ENCODE measurements around the gene CASP6.

DNA sequence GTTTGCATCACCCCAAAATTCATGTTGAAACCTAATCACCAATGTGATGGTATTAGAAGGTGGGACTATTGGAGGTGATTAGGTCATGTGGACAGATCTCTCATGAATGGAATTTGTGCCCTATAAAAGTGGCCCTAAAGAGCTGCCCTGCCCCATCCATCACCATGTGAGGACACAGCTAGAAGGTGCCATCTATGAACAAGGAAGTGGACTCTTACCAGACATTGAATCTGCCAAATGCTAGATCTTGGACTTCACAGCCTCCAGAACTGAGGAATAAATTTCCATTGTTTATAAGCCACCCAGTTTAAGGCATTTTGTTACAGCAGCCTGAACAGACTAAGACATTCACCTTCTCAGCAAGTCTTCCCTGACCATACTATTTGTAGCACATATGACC is 19.1 kb upstream of the CASP6 start:
- TF ChIP-seq POLR2A (IDR thresholded peaks at IDR 0.05; ENCODE audit: low read length): no peak
- no peak for TF ChIP-seq GATA1 (IDR thresholded peaks at IDR 0.05; ENCODE audit: low read depth, low read length)

Measured in erythroblast (primary cell).